Common myeloid progenitor, CD34-positive (primary cell): ENCODE data around the gene SLX4IP.
A peak's percentile ranks its signal among the peaks of the same experiment; 100 is the strongest.

Experiments used
- CTCF ChIA-PET: fragments of 350-600 bp; sonication (Branson Sonifier 250); formaldehyde crosslinking; loops from one replicate; lab custom pipeline; 2021; ENCODE audit warnings: antibody characterized with exemption; lab: Charles Lee
- POLR2A ChIA-PET: fragments of 350-600 bp; sonication (Branson Sonifier 250); formaldehyde crosslinking; loops from one replicate; lab custom pipeline; 2021; ENCODE audit warnings: antibody characterized with exemption; lab: Charles Lee
- DNase-seq, 3 donors: peaks; one replicate each; pipeline versions ENCODE4 v3.0.0 to v3.0.0-alpha.2; 2013
- H3K27ac ChIP-seq, 2 experiments: 1 replicate in 1 of 2; 2 replicates in 1 of 2; pipeline ENCODE4 v1.7.0; 2013; ENCODE audit warnings: inconsistent platforms in 2 of 2, low read length in 2 of 2, mild to moderate bottlenecking in 2 of 2, low read depth in 1 of 2, moderate library complexity in 1 of 2; ENCODE audit not compliant: severe bottlenecking in 2 of 2, insufficient read depth in 1 of 2, poor library complexity in 1 of 2
- H3K27me3 ChIP-seq, 5 experiments: replicated peaks in 2 of 5; 1 replicate in 3 of 5; 2 replicates in 2 of 5; pipeline versions ENCODE4 v1.6.1 to v1.7.0; 2013; ENCODE audit warnings: low read length in 4 of 5, mild to moderate bottlenecking in 2 of 5, moderate library complexity in 2 of 5, inconsistent platforms in 1 of 5; ENCODE audit not compliant: insufficient read depth in 5 of 5, control insufficient read depth in 4 of 5
- H3K36me3 ChIP-seq, 4 experiments: 1 replicate in 2 of 4; 2 replicates in 2 of 4; pipeline versions ENCODE4 v1.6.1 to v1.7.0; 2013; ENCODE audit warnings: low read length in 3 of 4, control low read depth in 1 of 4, mild to moderate bottlenecking in 1 of 4; ENCODE audit not compliant: control insufficient read depth in 4 of 4, insufficient read depth in 4 of 4
- H3K4me1 ChIP-seq, 4 experiments: 1 replicate in 3 of 4; 2 replicates in 1 of 4; pipeline versions ENCODE4 v1.6.1 to v1.7.1; 2013; ENCODE audit warnings: low read length in 3 of 4, mild to moderate bottlenecking in 3 of 4, control low read depth in 1 of 4, inconsistent platforms in 1 of 4, moderate library complexity in 1 of 4; ENCODE audit not compliant: control insufficient read depth in 4 of 4, insufficient read depth in 4 of 4; ENCODE audit errors: control extremely low read depth in 1 of 4
- H3K4me3 ChIP-seq, 7 experiments: 1 replicate in 4 of 7; 2 replicates in 3 of 7; pipeline versions ENCODE4 v1.5.1 to v1.7.0; 2013; ENCODE audit warnings: mild to moderate bottlenecking in 7 of 7, low read length in 6 of 7, moderate library complexity in 6 of 7, inconsistent platforms in 2 of 7, low read depth in 2 of 7, control low read depth in 1 of 7; ENCODE audit not compliant: insufficient read depth in 4 of 7, control insufficient read depth in 1 of 7; ENCODE audit errors: extremely low read depth in 1 of 7
- H3K9me3 ChIP-seq, 5 experiments: 1 replicate in 4 of 5; 2 replicates in 1 of 5; pipeline versions ENCODE4 v1.6.1 to v1.7.1; 2013; ENCODE audit warnings: low read length in 4 of 5, mild to moderate bottlenecking in 2 of 5, inconsistent platforms in 1 of 5, low read depth in 1 of 5, moderate library complexity in 1 of 5; ENCODE audit not compliant: control insufficient read depth in 4 of 5, insufficient read depth in 2 of 5; ENCODE audit errors: control extremely low read depth in 1 of 5
- WGBS: methylation state at CpG from one replicate; pipeline ENCODE4 v1.1.5; 2013; ENCODE audit not compliant: insufficient coverage; 5-methylcytosine and 5-hydroxymethylcytosine counted together

SLX4IP gene

DNA sequence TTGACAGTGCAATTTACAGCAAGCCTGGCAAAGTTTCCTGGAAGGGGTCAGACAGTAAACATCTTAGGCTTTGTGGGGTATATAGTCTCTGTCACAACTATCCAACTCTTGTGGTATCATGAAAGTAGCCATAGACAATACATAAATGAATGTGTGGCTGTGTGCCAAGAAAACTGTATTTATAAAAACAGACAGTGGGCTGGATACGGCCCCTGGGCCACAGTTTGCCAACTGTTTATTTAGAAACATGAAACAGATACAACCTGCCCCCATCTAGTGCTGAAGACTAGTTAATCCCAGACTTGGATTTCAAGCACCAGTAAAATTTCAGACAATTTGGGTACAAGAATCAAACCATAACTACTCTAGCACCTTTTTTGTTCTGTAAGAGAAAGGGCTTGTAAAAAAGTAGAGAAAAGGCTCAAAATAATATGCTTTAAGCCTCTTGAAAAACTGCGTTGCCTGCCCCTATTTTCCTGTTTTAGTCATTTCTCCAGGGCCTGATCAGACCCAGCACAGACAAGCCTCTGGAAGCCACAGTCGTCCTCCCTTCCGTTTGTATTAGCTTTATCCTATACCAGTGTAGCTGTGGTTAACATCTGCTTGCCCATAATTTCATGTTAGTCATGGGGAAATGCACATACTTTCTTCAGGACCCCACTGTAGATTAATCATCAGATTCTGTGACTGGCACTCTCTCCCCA is 207.9 kb downstream of the SLX4IP start:
- Histone ChIP-seq H3K4me3 (no peak overlapping the region), H3K27me3 (no peaks in the 10 kb centered on the region), H3K36me3 (peaks cover 4 to 73% (median 25%) of the 10 kb centered on the region in 4 experiments), H3K4me1 (peaks cover 0 to 25% (median 10%) of the 10 kb centered on the region in 4 experiments), H3K27ac (no peak overlapping the region), H3K9me3 (no peaks in the 10 kb centered on the region)
- CTCF ChIA-PET = no interaction called here
- POLR2A ChIA-PET = no interaction called here
- peak in 2 of 3 donors; percentile 53 to 62 for DNase-seq
- 76% methylated on average over 4 of the region's 4 CpGs for WGBS

DNA sequence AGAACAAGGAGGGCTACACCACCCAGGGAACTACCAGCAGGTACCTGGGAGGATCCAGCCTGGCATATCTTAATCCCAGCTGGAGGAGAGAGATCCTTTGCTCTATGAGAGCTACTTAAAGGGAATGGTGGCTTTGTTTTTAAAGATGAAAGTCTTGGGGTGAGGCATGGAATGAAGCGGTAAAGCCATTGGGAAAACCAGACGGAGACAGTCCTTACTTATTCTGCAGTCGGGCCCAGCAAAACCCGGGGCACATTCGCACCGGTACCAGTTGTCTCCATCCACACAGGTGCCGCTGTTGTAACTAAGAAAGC is 208.4 kb downstream of the SLX4IP start:
- ChIA-PET POLR2A (no interaction called here), CTCF (no interaction called here)
- no peak overlapping the region for H3K27ac ChIP-seq
- peaks cover 0 to 25% (median 10%) of the 10 kb centered on the region in 4 experiments for H3K4me1 ChIP-seq
- H3K9me3 ChIP-seq = no peaks in the 10 kb centered on the region
- peaks cover 4 to 77% (median 27%) of the 10 kb centered on the region in 4 experiments for H3K36me3 ChIP-seq
- H3K4me3 ChIP-seq = no peak overlapping the region
- no peak for DNase-seq
- H3K27me3 ChIP-seq = no peaks in the 10 kb centered on the region
- 100% methylated on average over 2 of the region's 7 CpGs for WGBS

DNA sequence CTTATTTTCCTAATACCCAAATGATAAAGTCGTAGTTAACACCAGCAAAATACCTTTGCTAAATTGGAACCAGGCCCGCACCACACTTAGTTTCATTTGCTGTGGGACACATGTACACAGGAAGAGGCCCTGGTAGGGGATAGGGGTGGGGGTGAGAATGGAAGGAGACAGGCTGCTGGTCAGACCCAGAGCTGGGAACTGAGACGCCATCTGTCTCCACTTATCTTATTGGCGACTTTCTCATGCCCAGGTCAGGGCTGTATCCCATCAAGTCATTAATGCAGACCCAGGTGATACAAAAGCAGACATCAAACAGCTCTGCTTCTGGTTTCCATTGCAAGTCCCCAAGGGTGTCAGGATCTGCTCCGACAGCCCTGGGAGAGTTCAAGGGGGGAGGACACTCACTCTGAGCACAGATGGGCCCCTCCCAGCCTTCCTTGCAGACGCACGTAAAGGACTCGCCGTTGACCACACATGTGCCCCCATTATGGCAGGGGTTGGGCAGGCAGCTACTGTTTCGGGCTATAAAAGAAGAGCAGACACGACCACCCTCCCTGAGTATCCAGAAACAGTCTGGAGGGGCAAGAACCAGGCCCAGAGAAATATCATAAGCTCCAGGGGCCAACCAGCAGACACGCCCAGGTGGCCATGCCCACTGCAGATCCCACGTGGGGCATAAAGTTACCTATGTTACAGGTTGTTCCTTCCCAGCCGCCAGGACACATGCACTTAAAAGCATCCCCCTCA is 209.5 kb downstream of the SLX4IP start:
- no peak overlapping the region for H3K4me3 ChIP-seq
- WGBS = 81% methylated on average over 11 of the region's 14 CpGs
- POLR2A ChIA-PET = no interaction called here
- CTCF ChIA-PET = no interaction called here
- H3K27ac ChIP-seq = no peak overlapping the region
- H3K36me3 ChIP-seq = peaks cover 5 to 80% (median 29%) of the 10 kb centered on the region in 4 experiments
- no peaks in the 10 kb centered on the region for H3K9me3 ChIP-seq
- peak in 1 of 3 donors; percentile 28 for DNase-seq
- peaks cover 0 to 25% (median 10%) of the 10 kb centered on the region in 4 experiments for H3K4me1 ChIP-seq
- H3K27me3 ChIP-seq = no peaks in the 10 kb centered on the region

DNA sequence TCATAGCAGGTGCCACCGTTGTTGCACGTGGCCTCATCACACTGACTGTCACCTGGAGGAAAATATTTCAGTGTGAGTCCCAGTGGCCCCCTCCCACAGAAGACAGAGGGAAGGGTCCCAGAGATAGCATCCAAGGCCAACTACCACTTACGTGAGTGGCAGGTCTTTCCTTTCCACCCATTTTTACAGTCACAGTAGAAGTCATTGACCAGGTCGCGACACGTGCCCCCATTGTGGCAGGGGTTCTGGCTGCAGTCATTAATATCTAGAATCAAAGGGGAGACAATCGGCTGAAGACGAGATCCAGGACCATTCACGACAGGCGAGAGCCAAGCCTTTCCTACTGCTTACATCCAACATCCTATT is 210.1 kb downstream of the SLX4IP start:
- Histone ChIP-seq H3K4me3 (no peak overlapping the region), H3K4me1 (peaks cover 0 to 25% (median 10%) of the 10 kb centered on the region in 4 experiments), H3K36me3 (peaks cover 5 to 77% (median 30%) of the 10 kb centered on the region in 4 experiments), H3K27me3 (no peaks in the 10 kb centered on the region), H3K9me3 (no peaks in the 10 kb centered on the region), H3K27ac (no peak overlapping the region)
- DNase-seq = no peak
- WGBS = 97% methylated on average over 7 of the region's 10 CpGs
- POLR2A ChIA-PET = no interaction called here
- CTCF ChIA-PET = interaction anchor here (0.7 kb wide), 1 partner anchor 74 kb away, joined by 3 read pairs; no protein-coding TSS in a partner anchor

DNA sequence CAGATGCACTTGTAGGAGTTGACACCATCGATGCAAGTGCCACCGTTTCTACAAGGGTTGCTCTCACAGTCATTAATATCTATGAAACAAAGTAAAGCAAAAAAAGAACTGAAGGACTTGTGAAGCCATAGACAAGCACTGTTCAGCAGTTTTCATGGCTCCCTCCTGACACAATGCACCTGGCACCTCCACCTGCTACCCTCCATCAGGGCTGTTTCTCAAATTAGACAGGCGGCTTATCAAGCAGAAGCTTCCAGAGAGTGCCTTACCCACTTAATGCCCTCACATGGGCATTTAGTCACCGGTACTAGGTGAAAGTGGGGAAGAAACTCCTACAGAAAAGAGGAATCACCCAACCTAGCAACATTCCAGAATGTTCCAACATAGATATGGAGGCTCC is 210.9 kb downstream of the SLX4IP start:
- no peaks in the 10 kb centered on the region for H3K9me3 ChIP-seq
- peaks cover 5 to 72% (median 27%) of the 10 kb centered on the region in 4 experiments for H3K36me3 ChIP-seq
- CTCF ChIA-PET = interaction anchor here (0.5 to 1.4 kb wide), 3 partner anchors 10 to 77 kb away, joined by 3 read pairs; no protein-coding TSS in a partner anchor
- H3K27ac ChIP-seq = no peak overlapping the region
- H3K4me3 ChIP-seq = no peak overlapping the region
- H3K4me1 ChIP-seq = peaks cover 0 to 29% (median 12%) of the 10 kb centered on the region in 4 experiments
- H3K27me3 ChIP-seq = no peaks in the 10 kb centered on the region
- DNase-seq = no peak
- POLR2A ChIA-PET = no interaction called here
- 89% methylated on average over 2 of the region's 4 CpGs for WGBS

DNA sequence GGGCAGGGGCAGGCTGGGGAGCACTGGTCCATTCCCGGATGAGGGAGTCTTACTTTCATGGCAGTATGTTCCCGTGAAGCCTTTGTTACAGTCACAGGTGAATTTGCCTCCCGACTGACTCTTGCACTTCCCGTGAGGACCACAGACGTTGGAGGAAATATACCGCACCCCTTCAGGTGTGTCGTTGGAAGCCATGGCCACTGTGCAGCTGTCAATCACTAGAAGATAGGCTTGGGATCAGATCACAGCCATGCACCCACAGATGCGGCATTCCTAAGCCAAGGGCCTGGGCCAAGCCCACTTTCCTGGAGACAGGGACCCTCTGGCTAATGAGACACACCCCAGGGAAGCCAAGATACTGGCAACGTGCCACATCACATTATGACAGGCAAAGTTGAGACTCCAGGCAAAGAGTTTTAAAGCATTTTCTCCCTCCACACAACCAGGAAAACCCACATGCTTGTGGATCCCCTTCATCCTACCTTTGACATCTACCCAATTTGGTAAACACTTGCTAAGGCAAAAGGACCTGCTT is 211.8 kb downstream of the SLX4IP start:
- DNase-seq = no peak
- no peaks in the 10 kb centered on the region for H3K9me3 ChIP-seq
- H3K4me3 ChIP-seq = no peak overlapping the region
- peaks cover 5 to 70% (median 22%) of the 10 kb centered on the region in 4 experiments for H3K36me3 ChIP-seq
- 98% methylated on average over 8 of the region's 9 CpGs for WGBS
- ChIA-PET CTCF (interaction anchor here (1.4 kb wide), 1 partner anchor 10 kb away, joined by 3 read pairs; no protein-coding TSS in a partner anchor), POLR2A (no interaction called here)
- H3K27ac ChIP-seq = no peak overlapping the region
- H3K27me3 ChIP-seq = no peaks in the 10 kb centered on the region
- peaks cover 0 to 37% (median 15%) of the 10 kb centered on the region in 4 experiments for H3K4me1 ChIP-seq
